NCI-H2029 (cell line): ENCODE results near the gene TSPEAR.

ENCODE experiments used
- DNase-seq: peaks from one replicate; lab custom pipeline; 2025; lab: John Stamatoyannopoulos, UW

The TSPEAR gene

GRCh38 chr21:44547656-44548331 is 163.6 kb downstream of the TSPEAR start:
- DNase-seq, result no peak

GRCh38 chr21:44544566-44544965 is 166.8 kb downstream of the TSPEAR start:
- no peak for DNase-seq

- no peak for DNase-seq
These were observed 168.7 kb downstream of the TSPEAR start for GRCh38 chr21:44542716-44543115.

- DNase-seq, result no peak
These were observed 170.6 kb downstream of the TSPEAR start for GRCh38 chr21:44540741-44541288.

- no peak for DNase-seq
These were observed 171.2 kb downstream of the TSPEAR start, which contains the start of gene KRTAP10-1 for GRCh38 chr21:44539991-44540666. KRTAP10-1 (minus strand) TSS chr21:44540195; CDS start chr21:44540150, 45 bp downstream.

- no peak for DNase-seq
These were observed 172.3 kb downstream of the TSPEAR start for GRCh38 chr21:44539046-44539445.

GRCh38 chr21:44537930-44538911 is 173.2 kb downstream of the TSPEAR start:
- no peak for DNase-seq

- DNase-seq, result no peak
These were observed 175.4 kb downstream of the TSPEAR start for GRCh38 chr21:44535963-44536362.

GRCh38 chr21:44534688-44535087 is 176.7 kb downstream of the TSPEAR start:
- no peak for DNase-seq

- no peak for DNase-seq
These were observed 177.3 kb downstream of the TSPEAR start for GRCh38 chr21:44533891-44534627.

GRCh38 chr21:44533121-44533890 is 178.1 kb downstream of the TSPEAR start:
- DNase-seq, result no peak

GRCh38 chr21:44532712-44533111 is 178.7 kb downstream of the TSPEAR start:
- DNase-seq, result no peak

- no peak for DNase-seq
These were observed 179.5 kb downstream of the TSPEAR start for GRCh38 chr21:44531606-44532564.

GRCh38 chr21:44530903-44531605 is 180.3 kb downstream of the TSPEAR start:
- DNase-seq, result no peak

GRCh38 chr21:44530221-44530902 is 181.0 kb downstream of the TSPEAR start:
- no peak for DNase-seq

GRCh38 chr21:44529503-44530125 is 181.8 kb downstream of the TSPEAR start:
- DNase-seq, result no peak

GRCh38 chr21:44529011-44529421 is 182.4 kb downstream of the TSPEAR start:
- DNase-seq, result no peak

- DNase-seq, result no peak
These were observed 182.8 kb downstream of the TSPEAR start for GRCh38 chr21:44528634-44528995.
